Stomach (tissue), 4 donors: ENCODE results near the gene ADNP.

Experiments
- CTCF ChIP-seq, 7 experiments: fragments of 450-650 bp in 4 of 7; fragments of 200-600 bp in 3 of 7; sonication (generic) in 3 of 7; IDR thresholded peaks; one replicate each; pipeline ENCODE4 v1.5.1; 2016 to 2019; ENCODE audit warnings: antibody characterized with exemption in 7 of 7, control low read depth in 2 of 7, mild to moderate bottlenecking in 1 of 7
- POLR2A ChIP-seq, 4 donors: fragments of 450-650 bp; IDR thresholded peaks; one replicate each; pipeline ENCODE4 v1.6.1; 2016; ENCODE audit warnings: antibody characterized with exemption in 4 of 4, control low read depth in 2 of 4, mild to moderate bottlenecking in 1 of 4, moderate library complexity in 1 of 4

GRCh38 chr20:50876816-50877215, 54.4 kb downstream of the ADNP start:
- TF ChIP-seq CTCF (IDR thresholded peaks at IDR 0.05) (no peak), POLR2A (IDR thresholded peaks at IDR 0.05) (no peak)
